Epithelial cell of esophagus (primary cell): ENCODE data around the gene PDZD8.

Experiments used
- DNase-seq: peaks from one replicate; pipeline ENCODE4 v3.0.0; 2010; ENCODE audit warnings: low read depth
- H3K4me3 ChIP-seq: 2 replicates; pipeline ENCODE4 v1.5.1; 2011; ENCODE audit warnings: mild to moderate bottlenecking, low read length, control low read depth
- TF ChIP-seq, protein P1 (sequence below): IDR thresholded peaks from 2 replicates; pipeline ENCODE4 v1.5.1; 2011; ENCODE audit warnings: low read depth, mild to moderate bottlenecking, low read length, control low read depth, inconsistent platforms; ENCODE audit not compliant: insufficient read depth; ENCODE audit errors: missing control alignments

PDZD8 gene, protein sequence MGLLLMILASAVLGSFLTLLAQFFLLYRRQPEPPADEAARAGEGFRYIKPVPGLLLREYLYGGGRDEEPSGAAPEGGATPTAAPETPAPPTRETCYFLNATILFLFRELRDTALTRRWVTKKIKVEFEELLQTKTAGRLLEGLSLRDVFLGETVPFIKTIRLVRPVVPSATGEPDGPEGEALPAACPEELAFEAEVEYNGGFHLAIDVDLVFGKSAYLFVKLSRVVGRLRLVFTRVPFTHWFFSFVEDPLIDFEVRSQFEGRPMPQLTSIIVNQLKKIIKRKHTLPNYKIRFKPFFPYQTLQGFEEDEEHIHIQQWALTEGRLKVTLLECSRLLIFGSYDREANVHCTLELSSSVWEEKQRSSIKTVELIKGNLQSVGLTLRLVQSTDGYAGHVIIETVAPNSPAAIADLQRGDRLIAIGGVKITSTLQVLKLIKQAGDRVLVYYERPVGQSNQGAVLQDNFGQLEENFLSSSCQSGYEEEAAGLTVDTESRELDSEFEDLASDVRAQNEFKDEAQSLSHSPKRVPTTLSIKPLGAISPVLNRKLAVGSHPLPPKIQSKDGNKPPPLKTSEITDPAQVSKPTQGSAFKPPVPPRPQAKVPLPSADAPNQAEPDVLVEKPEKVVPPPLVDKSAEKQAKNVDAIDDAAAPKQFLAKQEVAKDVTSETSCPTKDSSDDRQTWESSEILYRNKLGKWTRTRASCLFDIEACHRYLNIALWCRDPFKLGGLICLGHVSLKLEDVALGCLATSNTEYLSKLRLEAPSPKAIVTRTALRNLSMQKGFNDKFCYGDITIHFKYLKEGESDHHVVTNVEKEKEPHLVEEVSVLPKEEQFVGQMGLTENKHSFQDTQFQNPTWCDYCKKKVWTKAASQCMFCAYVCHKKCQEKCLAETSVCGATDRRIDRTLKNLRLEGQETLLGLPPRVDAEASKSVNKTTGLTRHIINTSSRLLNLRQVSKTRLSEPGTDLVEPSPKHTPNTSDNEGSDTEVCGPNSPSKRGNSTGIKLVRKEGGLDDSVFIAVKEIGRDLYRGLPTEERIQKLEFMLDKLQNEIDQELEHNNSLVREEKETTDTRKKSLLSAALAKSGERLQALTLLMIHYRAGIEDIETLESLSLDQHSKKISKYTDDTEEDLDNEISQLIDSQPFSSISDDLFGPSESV

DNA sequence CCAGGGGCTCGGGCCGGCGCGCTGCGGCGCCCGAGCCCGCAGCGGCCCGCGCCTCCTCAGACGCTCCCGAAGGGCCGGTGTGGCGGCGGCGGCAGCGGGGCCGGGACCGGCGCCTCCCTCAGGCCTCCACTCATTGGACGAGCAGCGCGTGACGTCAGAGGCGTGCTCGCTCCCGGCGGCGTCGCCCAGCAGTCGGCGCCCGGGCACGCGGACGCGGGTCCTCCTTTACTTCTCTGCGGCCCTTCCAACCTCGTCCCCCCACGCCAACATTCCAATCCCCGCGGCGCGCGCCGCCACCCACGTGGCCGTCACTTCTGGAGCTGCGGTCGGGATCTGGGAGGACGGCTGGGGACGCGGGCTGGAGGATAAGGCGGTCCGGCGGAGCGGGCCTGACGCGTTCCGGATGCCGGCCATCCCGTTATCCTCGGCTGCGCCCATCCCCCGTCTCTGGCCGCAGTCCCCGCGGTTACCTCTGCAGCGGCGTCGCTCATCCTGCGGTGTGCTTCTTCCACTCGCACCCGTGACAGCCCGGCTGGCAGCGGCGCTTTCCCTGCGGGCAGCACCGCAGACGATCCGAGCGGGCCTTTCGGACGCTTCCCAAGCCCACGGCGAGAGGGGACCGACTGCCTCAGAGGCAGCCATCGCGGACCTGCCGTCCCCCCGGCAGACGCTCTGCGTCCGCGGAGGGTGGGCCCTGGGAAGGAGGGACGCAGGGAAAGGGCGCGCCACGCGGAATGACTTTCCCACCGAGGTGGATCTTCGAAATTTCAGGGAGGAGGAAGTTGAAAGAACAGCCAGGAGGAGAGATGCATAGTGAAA lies at the start of gene PDZD8:
TSS of gene PDZD8 (minus strand) at position 81 of the 819 bp plus-strand sequence. CDS start 213 bp downstream, outside the sequence.
- peak within 1 kb of the TSS; percentile 77 for H3K4me3 ChIP-seq
- TF ChIP-seq, protein P1, sequence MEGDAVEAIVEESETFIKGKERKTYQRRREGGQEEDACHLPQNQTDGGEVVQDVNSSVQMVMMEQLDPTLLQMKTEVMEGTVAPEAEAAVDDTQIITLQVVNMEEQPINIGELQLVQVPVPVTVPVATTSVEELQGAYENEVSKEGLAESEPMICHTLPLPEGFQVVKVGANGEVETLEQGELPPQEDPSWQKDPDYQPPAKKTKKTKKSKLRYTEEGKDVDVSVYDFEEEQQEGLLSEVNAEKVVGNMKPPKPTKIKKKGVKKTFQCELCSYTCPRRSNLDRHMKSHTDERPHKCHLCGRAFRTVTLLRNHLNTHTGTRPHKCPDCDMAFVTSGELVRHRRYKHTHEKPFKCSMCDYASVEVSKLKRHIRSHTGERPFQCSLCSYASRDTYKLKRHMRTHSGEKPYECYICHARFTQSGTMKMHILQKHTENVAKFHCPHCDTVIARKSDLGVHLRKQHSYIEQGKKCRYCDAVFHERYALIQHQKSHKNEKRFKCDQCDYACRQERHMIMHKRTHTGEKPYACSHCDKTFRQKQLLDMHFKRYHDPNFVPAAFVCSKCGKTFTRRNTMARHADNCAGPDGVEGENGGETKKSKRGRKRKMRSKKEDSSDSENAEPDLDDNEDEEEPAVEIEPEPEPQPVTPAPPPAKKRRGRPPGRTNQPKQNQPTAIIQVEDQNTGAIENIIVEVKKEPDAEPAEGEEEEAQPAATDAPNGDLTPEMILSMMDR: no peak
- DNase-seq: peak; percentile 95

DNA sequence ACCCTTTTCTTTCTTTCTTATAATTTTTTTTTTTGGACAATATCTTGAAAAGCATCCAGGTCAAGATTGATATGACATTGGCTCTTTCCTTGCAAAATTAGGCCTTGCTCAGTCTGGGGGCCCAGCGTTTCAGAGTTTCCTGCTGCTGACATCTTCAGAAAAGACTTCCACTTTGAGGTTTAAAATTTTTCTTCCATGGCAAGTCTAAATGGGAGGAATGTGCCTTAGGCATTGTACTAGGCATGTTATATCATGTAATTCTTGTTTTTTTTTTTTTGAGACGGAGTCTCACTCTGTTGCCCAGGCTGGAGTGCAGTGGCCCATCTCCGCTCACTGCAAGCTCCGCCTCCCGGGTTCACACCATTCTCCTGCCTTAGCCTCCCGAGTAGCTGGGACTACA lies 48.9 kb upstream of the PDZD8 start:
- DNase-seq: peak; percentile 61
- TF ChIP-seq, protein P1: no peak
- H3K4me3 ChIP-seq: no peak overlapping the region

DNA sequence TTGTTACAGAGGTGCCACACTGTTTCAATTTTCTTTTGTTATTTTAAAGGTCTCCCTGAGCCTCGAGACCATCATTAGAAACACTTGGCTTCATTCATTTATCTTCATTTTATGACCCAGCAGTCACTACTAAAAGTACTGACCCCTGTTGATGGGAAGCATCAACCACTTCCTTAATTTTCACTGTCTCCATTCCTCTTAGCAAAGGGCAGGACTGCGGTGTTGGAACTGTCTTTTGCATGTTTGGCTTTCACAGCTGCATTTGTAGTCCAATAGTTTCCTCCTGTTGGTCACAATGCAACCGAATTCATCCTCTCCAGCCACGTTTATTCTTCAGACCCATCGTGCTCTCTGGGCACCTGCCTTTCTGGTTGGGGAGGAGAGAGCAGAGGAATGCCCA lies 46.7 kb upstream of the PDZD8 start:
- H3K4me3 ChIP-seq: no peak overlapping the region
- DNase-seq: no peak
- TF ChIP-seq, protein P1: no peak

DNA sequence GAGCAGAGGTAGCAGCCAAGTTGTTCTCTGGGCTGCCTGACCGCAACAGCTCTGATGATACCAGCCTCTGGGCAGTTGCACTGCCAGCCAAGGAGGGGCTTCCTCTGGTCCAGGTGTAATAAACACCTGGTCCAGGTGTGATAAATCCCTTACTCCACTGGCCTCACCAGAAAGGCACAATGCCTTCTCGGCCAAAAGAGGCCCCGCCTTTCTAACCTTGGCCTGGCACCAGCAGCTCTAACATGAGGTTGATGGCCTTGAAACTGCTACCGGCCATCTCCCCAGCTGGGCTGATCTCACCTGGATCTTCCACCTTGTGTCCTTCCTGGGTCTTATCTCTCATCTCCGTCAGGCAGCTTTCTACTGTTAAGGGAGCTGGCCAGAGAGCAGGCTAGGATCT lies 45.5 kb upstream of the PDZD8 start:
- TF ChIP-seq, protein P1: no peak
- no peak for DNase-seq
- no peak overlapping the region for H3K4me3 ChIP-seq

DNA sequence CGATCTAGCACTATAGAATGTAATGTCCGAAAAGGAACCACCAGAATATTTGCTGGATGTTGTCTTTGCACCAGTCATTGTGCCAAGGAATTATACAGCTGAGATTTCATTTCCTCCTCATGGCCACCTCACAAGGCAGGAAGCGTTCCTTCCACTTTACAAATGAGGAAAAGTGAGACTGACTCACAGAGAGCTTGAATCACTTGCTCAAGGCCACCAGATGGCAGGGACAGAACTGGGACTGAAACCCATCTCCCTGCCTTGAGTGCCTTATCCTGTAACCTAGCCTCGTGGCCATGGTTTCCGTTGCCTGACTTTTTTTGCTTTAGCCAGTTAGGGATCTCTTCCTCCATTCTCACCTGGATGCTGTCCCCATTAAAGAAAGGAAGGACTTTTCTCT lies 44.7 kb upstream of the PDZD8 start:
- peak; percentile 79 for DNase-seq
- no peak overlapping the region for H3K4me3 ChIP-seq
- TF ChIP-seq, protein P1: peak; percentile 35

DNA sequence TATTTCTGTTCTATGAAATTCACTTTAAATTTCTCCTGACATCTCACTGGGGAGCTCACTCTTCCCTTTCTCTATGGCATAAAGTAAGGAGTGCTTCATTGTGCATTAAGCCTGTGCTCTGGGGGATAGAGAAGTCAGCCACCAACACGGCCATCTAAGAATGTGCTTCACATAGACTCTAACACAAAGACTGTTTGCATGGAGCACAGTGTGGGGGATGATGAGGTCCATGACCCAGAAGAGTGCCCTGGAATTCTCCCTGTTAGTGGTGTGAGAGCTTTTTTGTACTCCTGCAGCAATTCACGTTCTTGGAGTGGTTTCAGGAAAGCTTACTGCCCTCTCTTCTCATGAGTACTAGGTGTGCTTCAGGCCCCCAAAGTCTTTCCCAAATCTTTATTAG lies 43.9 kb upstream of the PDZD8 start:
- no peak for DNase-seq
- H3K4me3 ChIP-seq: no peak overlapping the region
- TF ChIP-seq, protein P1: no peak
